IPS DF 6.9 (cell line): ENCODE data around the gene IP6K3.

ENCODE experiments used
- DNase-seq: peaks from one replicate; pipeline ENCODE4 v3.0.0-alpha.2; 2013; ENCODE audit warnings: low read depth, low spot score
- H3K27ac ChIP-seq: one replicate; pipeline ENCODE4 v1.5.1; 2013; ENCODE audit warnings: low read length, control low read depth
- H3K27me3 ChIP-seq: 2 replicates; pipeline ENCODE4 v1.6.1; 2013; ENCODE audit warnings: mild to moderate bottlenecking, low read length; ENCODE audit not compliant: control insufficient read depth, insufficient read depth
- H3K36me3 ChIP-seq: 2 replicates; pipeline ENCODE4 v1.6.1; 2013; ENCODE audit warnings: low read length; ENCODE audit not compliant: control insufficient read depth, insufficient read depth
- H3K4me1 ChIP-seq: 2 replicates; pipeline ENCODE4 v1.6.1; 2013; ENCODE audit warnings: low read length; ENCODE audit not compliant: control insufficient read depth, insufficient read depth
- H3K4me3 ChIP-seq: 2 replicates; pipeline ENCODE4 v1.5.1; 2013; ENCODE audit warnings: mild to moderate bottlenecking, low read length
- H3K9me3 ChIP-seq: 2 replicates; pipeline ENCODE4 v1.6.1; 2013; ENCODE audit warnings: low read length, inconsistent platforms; ENCODE audit not compliant: control insufficient read depth, insufficient read depth
- WGBS: extraction: QIAGEN DNeasy Blood & Tissue Kit; methylation state at CpG from one replicate; pipeline ENCODE4 v1.1.7; 2013; ENCODE audit warnings: mixed read lengths, missing lambda C conversion rate; ENCODE audit not compliant: insufficient read length, insufficient coverage; 5-methylcytosine and 5-hydroxymethylcytosine counted together

IP6K3 gene

GRCh38 chr6:33730611-33731010 is 16.1 kb downstream of the IP6K3 start:
- no peaks in the 10 kb centered on the region for H3K9me3 ChIP-seq
- no peak for DNase-seq
- no CpG with 5 or more reads among the region's 10 CpGs for WGBS
- H3K27ac ChIP-seq = no peak overlapping the region
- H3K4me1 ChIP-seq = no peaks in the 10 kb centered on the region
- H3K4me3 ChIP-seq = no peak overlapping the region
- no peaks in the 10 kb centered on the region for H3K36me3 ChIP-seq
- no peaks in the 10 kb centered on the region for H3K27me3 ChIP-seq

GRCh38 chr6:33729059-33729458 is 17.6 kb downstream of the IP6K3 start:
- Histone ChIP-seq H3K4me3 (no peak overlapping the region), H3K36me3 (no peaks in the 10 kb centered on the region), H3K27me3 (no peaks in the 10 kb centered on the region), H3K4me1 (peaks cover 2% of the 10 kb centered on the region), H3K9me3 (no peaks in the 10 kb centered on the region), H3K27ac (no peak overlapping the region)
- DNase-seq = no peak
- no CpG with 5 or more reads among the region's 6 CpGs for WGBS

DNA sequence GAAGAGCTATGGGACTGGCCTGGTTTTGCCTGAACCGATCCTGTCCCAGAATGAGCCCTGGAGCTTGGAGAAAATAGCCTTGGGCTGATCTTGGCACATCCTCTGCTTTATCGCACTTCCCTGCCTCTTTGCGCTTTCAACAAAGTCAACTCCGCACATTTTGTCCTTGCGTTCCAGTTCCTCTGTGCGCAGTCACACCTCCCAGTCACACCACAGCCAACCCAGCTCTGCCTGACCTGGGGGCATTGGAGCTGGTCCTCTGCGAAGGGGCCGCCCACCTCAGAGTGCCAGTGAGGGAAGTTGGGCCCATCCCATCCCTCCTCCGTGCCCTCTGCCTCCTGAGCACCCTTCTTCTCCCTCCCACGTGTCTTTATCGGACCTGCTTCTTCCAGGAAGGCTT is 18.3 kb downstream of the IP6K3 start:
- WGBS = no CpG with 5 or more reads among the region's 11 CpGs
- H3K4me3 ChIP-seq = no peak overlapping the region
- DNase-seq = no peak
- no peak overlapping the region for H3K27ac ChIP-seq
- no peaks in the 10 kb centered on the region for H3K9me3 ChIP-seq
- H3K4me1 ChIP-seq = peaks cover 2% of the 10 kb centered on the region
- H3K27me3 ChIP-seq = no peaks in the 10 kb centered on the region
- H3K36me3 ChIP-seq = no peaks in the 10 kb centered on the region

DNA sequence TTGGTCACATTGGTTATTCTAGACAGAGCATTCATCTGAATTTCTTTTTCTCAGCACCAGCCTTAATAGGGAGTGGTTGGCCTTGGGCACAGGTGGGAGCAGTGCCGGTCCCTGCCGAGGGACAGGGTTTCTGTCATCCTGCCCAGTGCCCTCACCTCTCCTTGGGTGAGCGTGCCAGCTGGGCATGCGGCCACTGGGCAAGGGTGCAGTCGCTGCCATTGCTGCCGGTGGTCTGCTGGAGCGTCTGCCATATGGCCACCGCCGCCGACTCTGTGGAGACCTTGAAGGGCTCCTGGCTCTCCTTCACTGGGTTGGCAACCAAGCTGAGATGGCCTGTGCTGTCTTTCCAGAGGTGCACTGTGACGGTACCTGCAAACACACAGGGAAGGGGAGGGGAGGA is 18.8 kb downstream of the IP6K3 start:
- no peak overlapping the region for H3K4me3 ChIP-seq
- H3K4me1 ChIP-seq = peaks cover 2% of the 10 kb centered on the region
- DNase-seq = no peak
- H3K27ac ChIP-seq = no peak overlapping the region
- no peaks in the 10 kb centered on the region for H3K27me3 ChIP-seq
- no peaks in the 10 kb centered on the region for H3K9me3 ChIP-seq
- WGBS = no CpG with 5 or more reads among the region's 11 CpGs
- H3K36me3 ChIP-seq = no peaks in the 10 kb centered on the region

GRCh38 chr6:33727126-33727525 is 19.6 kb downstream of the IP6K3 start:
- Histone ChIP-seq H3K27me3 (no peaks in the 10 kb centered on the region), H3K27ac (no peak overlapping the region), H3K36me3 (no peaks in the 10 kb centered on the region), H3K9me3 (no peaks in the 10 kb centered on the region), H3K4me1 (peaks cover 2% of the 10 kb centered on the region), H3K4me3 (no peak overlapping the region)
- WGBS = no CpG with 5 or more reads among the region's 7 CpGs
- DNase-seq = no peak

GRCh38 chr6:33726696-33727095 is 20.0 kb downstream of the IP6K3 start:
- Histone ChIP-seq H3K36me3 (no peaks in the 10 kb centered on the region), H3K4me1 (peaks cover 2% of the 10 kb centered on the region), H3K9me3 (no peaks in the 10 kb centered on the region), H3K27ac (no peak overlapping the region), H3K27me3 (no peaks in the 10 kb centered on the region), H3K4me3 (no peak overlapping the region)
- no CpG with 5 or more reads among the region's 15 CpGs for WGBS
- DNase-seq = no peak

- Histone ChIP-seq H3K9me3 (no peaks in the 10 kb centered on the region), H3K4me3 (no peak overlapping the region), H3K27ac (no peak overlapping the region), H3K27me3 (no peaks in the 10 kb centered on the region), H3K4me1 (peaks cover 2% of the 10 kb centered on the region), H3K36me3 (no peaks in the 10 kb centered on the region)
- no peak for DNase-seq
- WGBS = no CpG with 5 or more reads among the region's 7 CpGs
These were observed 20.6 kb downstream of the IP6K3 start for GRCh38 chr6:33725891-33726673.

DNA sequence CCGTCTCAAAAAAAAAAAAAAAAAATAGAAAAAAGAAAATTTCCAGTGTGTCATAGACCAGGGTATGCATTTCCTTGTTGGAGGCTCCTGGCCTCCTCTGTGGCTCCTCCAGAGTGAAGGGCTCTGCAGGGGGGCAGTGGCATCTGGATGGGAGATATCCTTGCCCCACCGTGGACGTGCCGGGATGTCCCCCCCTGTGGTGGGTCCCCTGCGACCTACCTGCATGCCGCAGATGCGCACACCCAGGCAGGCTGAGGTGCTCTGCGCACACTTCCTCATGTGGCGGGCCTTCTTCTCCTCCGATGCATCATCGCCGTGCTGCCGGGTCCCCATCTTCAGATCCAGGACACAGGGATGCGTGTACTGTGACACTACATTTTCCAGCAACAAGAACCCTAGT is 21.5 kb downstream of the IP6K3 start:
- Histone ChIP-seq H3K36me3 (no peaks in the 10 kb centered on the region), H3K4me3 (no peak overlapping the region), H3K4me1 (peaks cover 2% of the 10 kb centered on the region), H3K27ac (no peak overlapping the region), H3K27me3 (no peaks in the 10 kb centered on the region), H3K9me3 (no peaks in the 10 kb centered on the region)
- WGBS = no CpG with 5 or more reads among the region's 14 CpGs
- no peak for DNase-seq

GRCh38 chr6:33724102-33725023 is 22.3 kb downstream of the IP6K3 start:
- Histone ChIP-seq H3K4me3 (no peak overlapping the region), H3K27ac (no peak overlapping the region), H3K4me1 (peaks cover 2% of the 10 kb centered on the region), H3K36me3 (no peaks in the 10 kb centered on the region), H3K9me3 (no peaks in the 10 kb centered on the region), H3K27me3 (no peaks in the 10 kb centered on the region)
- no peak for DNase-seq
- no CpG with 5 or more reads among the region's 13 CpGs for WGBS

DNA sequence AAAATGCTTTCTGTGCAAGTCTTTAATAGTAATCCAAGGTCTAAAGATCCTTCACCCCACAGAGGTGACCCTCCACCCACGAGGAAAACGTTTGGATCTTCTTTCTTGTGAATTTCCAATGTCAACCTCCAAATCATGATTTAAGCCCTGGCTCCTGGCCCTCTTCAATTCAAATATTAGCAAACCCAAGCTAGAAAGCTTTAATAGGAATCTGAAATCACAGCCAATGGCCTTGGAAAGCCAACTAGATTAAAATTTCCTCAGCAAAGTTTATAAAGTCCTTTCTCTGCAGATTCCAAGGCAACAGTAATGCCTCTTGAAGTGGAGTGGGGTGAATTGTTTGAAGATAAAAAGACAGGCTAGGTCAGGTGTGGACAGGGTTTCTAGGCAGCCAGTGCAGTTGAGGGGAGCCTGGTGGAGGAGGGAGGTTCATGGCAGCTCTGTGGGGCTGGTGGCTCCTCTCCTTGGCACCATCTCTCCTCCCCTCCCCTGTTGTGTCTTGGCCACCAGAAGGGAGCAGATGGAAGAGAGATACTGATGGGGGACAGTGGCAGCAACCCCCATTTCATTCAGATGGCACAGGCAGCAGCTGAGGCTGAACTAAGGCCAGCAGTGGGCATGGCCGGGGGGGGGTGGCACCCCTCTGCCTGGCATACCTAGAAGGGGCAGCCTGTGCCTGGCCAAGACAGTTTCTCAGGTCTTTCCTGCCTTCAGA is 23.2 kb downstream of the IP6K3 start:
- no peaks in the 10 kb centered on the region for H3K36me3 ChIP-seq
- H3K27ac ChIP-seq = no peak overlapping the region
- no peak for DNase-seq
- H3K4me3 ChIP-seq = no peak overlapping the region
- no peaks in the 10 kb centered on the region; the same call in 1 of the 2 replicates for H3K27me3 ChIP-seq
- WGBS = no CpG with 5 or more reads among the region's 3 CpGs
- H3K4me1 ChIP-seq = peaks cover 2% of the 10 kb centered on the region
- H3K9me3 ChIP-seq = no peaks in the 10 kb centered on the region
